ENCODE measurements around the gene ANKRD27.
"Not testable (repeated sequence)": the region's sequence is repeated elsewhere in the genome, so short reads cannot be mapped to it uniquely, and the experiment has no call there.

The ANKRD27 gene

GRCh38 chr19:32603961-32604360 lies 71.0 kb downstream of the ANKRD27 start:
- DNase-seq (ENCODE audit: low read depth in 2 of 2) = no peak

- peak in 1 of 2 donors; percentile 39 for DNase-seq (ENCODE audit: low read depth in 2 of 2)
Measured at GRCh38 chr19:32599736-32600157, 75.2 kb downstream of the ANKRD27 start.

GRCh38 chr19:32599258-32599657 lies 75.7 kb downstream of the ANKRD27 start:
- no peak for DNase-seq (ENCODE audit: low read depth in 2 of 2)

- DNase-seq (ENCODE audit: low read depth in 2 of 2) = no peak
Measured at GRCh38 chr19:32598022-32598421, 77.0 kb downstream of the ANKRD27 start.

- no peak for DNase-seq (ENCODE audit: low read depth in 2 of 2)
Measured at GRCh38 chr19:32595491-32595890, 79.5 kb downstream of the ANKRD27 start.

GRCh38 chr19:32594021-32594420 lies 81.0 kb downstream of the ANKRD27 start:
- no peak for DNase-seq (ENCODE audit: low read depth in 2 of 2)

- DNase-seq (ENCODE audit: low read depth in 2 of 2) = not testable (repeated sequence)
Measured at GRCh38 chr19:32587747-32588504, 87.1 kb downstream of the ANKRD27 start.

GRCh38 chr19:32581705-32582179 lies 93.2 kb downstream of the ANKRD27 start:
- DNase-seq (ENCODE audit: low read depth in 2 of 2) = no peak

- peak; percentile 92 to 97 for DNase-seq (ENCODE audit: low read depth in 2 of 2)
Measured at GRCh38 chr19:32580901-32581704, 93.9 kb downstream of the ANKRD27 start, which contains the start of gene PDCD5. Gene PDCD5, plus strand, starts transcription at chr19:32581190. Its CDS starts 72 bp downstream, at chr19:32581262.

- no peak for DNase-seq (ENCODE audit: low read depth in 2 of 2)
Measured at GRCh38 chr19:32580353-32580900, 94.6 kb downstream of the ANKRD27 start.

GRCh38 chr19:32576790-32577189 lies 98.2 kb downstream of the ANKRD27 start:
- DNase-seq (ENCODE audit: low read depth in 2 of 2) = no peak

- DNase-seq (ENCODE audit: low read depth in 2 of 2) = no peak
Measured at GRCh38 chr19:32573492-32573794, 101.5 kb downstream of the ANKRD27 start.

GRCh38 chr19:32572700-32573491 lies 102.1 kb downstream of the ANKRD27 start:
- not testable (repeated sequence) for DNase-seq (ENCODE audit: low read depth in 2 of 2)

GRCh38 chr19:32571471-32572075 lies 103.4 kb downstream of the ANKRD27 start:
- DNase-seq (ENCODE audit: low read depth in 2 of 2) = not testable (repeated sequence)

- peak in 1 of 2 donors; percentile 27 for DNase-seq (ENCODE audit: low read depth in 2 of 2)
Measured at GRCh38 chr19:32570081-32570785, 104.7 kb downstream of the ANKRD27 start.

GRCh38 chr19:32567486-32567885 lies 107.5 kb downstream of the ANKRD27 start:
- no peak for DNase-seq (ENCODE audit: low read depth in 2 of 2)

- DNase-seq (ENCODE audit: low read depth in 2 of 2) = no peak
Measured at GRCh38 chr19:32566246-32566830, 108.6 kb downstream of the ANKRD27 start.

GRCh38 chr19:32563761-32564160 lies 111.2 kb downstream of the ANKRD27 start:
- DNase-seq (ENCODE audit: low read depth in 2 of 2) = no peak

GRCh38 chr19:32558607-32559228 lies 116.3 kb downstream of the ANKRD27 start:
- DNase-seq (ENCODE audit: low read depth in 2 of 2) = no peak

- no peak for DNase-seq (ENCODE audit: low read depth in 2 of 2)
Measured at GRCh38 chr19:32555786-32556185, 119.2 kb downstream of the ANKRD27 start.
